Neural cell (in vitro differentiated cells): ENCODE measurements around the gene NMT1. TPM values are rescaled to one million over a fixed set of nuclear protein-coding genes. Genes with fewer than 3 reads are reported as not detected.

ENCODE experiments used
- H2AFZ ChIP-seq: fragments of 200-600, 300-800 bp; sonication (generic), shearing (Covaris generic); 2 replicates; pipeline ENCODE4 v1.6.0; 2014; ENCODE audit warnings: low read depth, mild to moderate bottlenecking, antibody characterized with exemption, low read length, moderate library complexity
- H3F3A ChIP-seq: fragments of 200-600 bp; shearing (Covaris generic); 2 replicates; pipeline ENCODE4 v1.6.1; 2016; ENCODE audit warnings: mild to moderate bottlenecking, moderate library complexity, mixed read lengths, antibody characterized with exemption, low read length; ENCODE audit not compliant: insufficient read depth, poor library complexity, severe bottlenecking
- H3K27ac ChIP-seq: fragments of 200-600, 300-800 bp; sonication (generic), shearing (Covaris generic); 2 replicates; pipeline ENCODE4 v1.5.1; 2014; ENCODE audit warnings: mild to moderate bottlenecking, low read length, moderate library complexity
- H3K27me3 ChIP-seq: fragments of 300-800, 200-600 bp; sonication (generic), shearing (Covaris generic); 2 replicates; pipeline ENCODE4 v1.6.0; 2014; ENCODE audit warnings: mild to moderate bottlenecking, low read depth, low read length, moderate library complexity; ENCODE audit not compliant: insufficient read depth
- H3K36me3 ChIP-seq: fragments of 300-800, 200-600 bp; sonication (generic), shearing (Covaris generic); 2 replicates; pipeline ENCODE4 v1.5.1; 2014; ENCODE audit warnings: mild to moderate bottlenecking, antibody characterized with exemption, low read length, moderate library complexity; ENCODE audit not compliant: insufficient read depth
- H3K4me2 ChIP-seq: fragments of 300-800, 200-600 bp; sonication (generic), shearing (Covaris generic); 2 replicates; pipeline ENCODE4 v1.6.0; 2014; ENCODE audit warnings: mild to moderate bottlenecking, low read length
- H3K4me3 ChIP-seq: fragments of 300-800, 200-600 bp; sonication (generic), shearing (Covaris generic); 2 replicates; pipeline ENCODE4 v1.5.1; 2014; ENCODE audit warnings: mild to moderate bottlenecking, low read length, moderate library complexity
- H3K79me2 ChIP-seq: fragments of 200-600 bp; shearing (Covaris generic); replicated peaks from 2 replicates; pipeline ENCODE4 v1.6.0; 2014; ENCODE audit warnings: mild to moderate bottlenecking, low read length, moderate library complexity; ENCODE audit not compliant: insufficient read depth
- H3K9ac ChIP-seq: fragments of 300-800, 200-600 bp; sonication (generic), shearing (Covaris generic); 2 replicates; pipeline ENCODE4 v1.6.1; 2016; ENCODE audit warnings: mild to moderate bottlenecking, low read length, mixed read lengths
- H3K9me2 ChIP-seq: fragments of 200-600 bp; shearing (Covaris generic); 2 replicates; pipeline ENCODE4 v1.6.1; 2016; ENCODE audit warnings: mild to moderate bottlenecking, low read length, mixed read lengths; ENCODE audit not compliant: insufficient read depth
- H3K9me3 ChIP-seq: fragments of 200-600, 300-800 bp; sonication (generic), shearing (Covaris generic); 2 replicates; pipeline ENCODE4 v1.6.1; 2016; ENCODE audit warnings: mild to moderate bottlenecking, mixed run types, low read length, moderate library complexity, mixed read lengths
- H4K20me1 ChIP-seq: fragments of 200-600 bp; shearing (Covaris generic); 2 replicates; pipeline ENCODE4 v1.6.1; 2016; ENCODE audit warnings: mild to moderate bottlenecking, mixed run types; ENCODE audit not compliant: insufficient read depth
- EP300 ChIP-seq: fragments of 450-650 bp; conservative IDR thresholded peaks from 2 replicates; pipeline ENCODE4 v1.6.1; 2014; ENCODE audit warnings: antibody characterized with exemption, mild to moderate bottlenecking, moderate library complexity; ENCODE audit not compliant: poor library complexity, severe bottlenecking
- EZH2 ChIP-seq: fragments of 200-600, 300-800 bp; shearing (Covaris generic), sonication (generic); IDR thresholded peaks from 2 replicates; pipeline ENCODE4 v1.6.1; 2014; ENCODE audit warnings: antibody characterized with exemption, low read length, borderline replicate concordance, mild to moderate bottlenecking; ENCODE audit not compliant: insufficient read depth, poor library complexity, severe bottlenecking
- MXI1 ChIP-seq: fragments of 450-650 bp; conservative IDR thresholded peaks from 2 replicates; pipeline ENCODE4 v1.6.1; 2014; ENCODE audit warnings: antibody characterized with exemption, mild to moderate bottlenecking; ENCODE audit not compliant: poor library complexity, severe bottlenecking
- POLR2AphosphoS5 ChIP-seq: IDR thresholded peaks from 2 replicates; pipeline ENCODE4 v1.6.1; 2012
- RAD21 ChIP-seq: fragments of 450-650 bp; conservative IDR thresholded peaks from 2 replicates; pipeline ENCODE4 v1.6.1; 2014; ENCODE audit warnings: antibody characterized with exemption, mild to moderate bottlenecking, moderate library complexity
- TAF1 ChIP-seq: IDR thresholded peaks from 2 replicates; pipeline ENCODE4 v1.6.1; 2012; ENCODE audit warnings: low read depth
- polyA plus RNA-seq: library from polyadenylated mRNA; depleted of rRNA; stranded (reverse); fragments of >200 nt; gene quantifications from 2 replicates; pipeline ENCODE4 v1.2.3, GENCODE V29; 2014
- TF ChIP-seq, protein P1 (sequence below): fragments of 450-650 bp; IDR thresholded peaks from 2 replicates; pipeline ENCODE4 v1.5.1; 2014; ENCODE audit warnings: antibody characterized with exemption, mild to moderate bottlenecking, moderate library complexity; ENCODE audit not compliant: poor library complexity, severe bottlenecking
- TF ChIP-seq, protein P2 (sequence below): IDR thresholded peaks from 2 replicates; pipeline ENCODE4 v1.6.1; 2012; ENCODE audit warnings: borderline replicate concordance

Gene NMT1
- polyA plus RNA-seq, 1 donor from 2014 or later = 23.4 TPM

DNA sequence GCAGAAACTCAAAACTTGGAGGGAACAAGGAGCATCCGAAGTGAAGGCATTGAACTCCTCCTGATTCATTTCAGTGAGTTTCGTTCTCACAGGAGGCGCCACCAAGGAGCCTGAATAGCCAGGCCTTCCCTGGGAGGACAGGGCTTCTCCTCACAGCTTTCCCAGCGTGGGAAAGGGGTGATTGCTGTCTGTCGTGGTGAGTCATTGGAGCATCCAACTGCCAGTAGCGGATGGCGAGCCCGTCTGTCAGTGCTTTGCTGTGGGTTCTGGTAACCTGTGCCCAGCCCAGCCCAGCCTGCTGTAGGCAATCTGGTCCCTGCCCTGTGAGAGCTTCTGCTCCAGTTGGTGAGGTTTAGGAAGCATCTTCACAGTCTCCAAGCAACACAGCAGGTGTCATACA, 42.9 kb downstream of the NMT1 start:
- no peaks in the 10 kb centered on the region for H3K9me3 ChIP-seq

DNA sequence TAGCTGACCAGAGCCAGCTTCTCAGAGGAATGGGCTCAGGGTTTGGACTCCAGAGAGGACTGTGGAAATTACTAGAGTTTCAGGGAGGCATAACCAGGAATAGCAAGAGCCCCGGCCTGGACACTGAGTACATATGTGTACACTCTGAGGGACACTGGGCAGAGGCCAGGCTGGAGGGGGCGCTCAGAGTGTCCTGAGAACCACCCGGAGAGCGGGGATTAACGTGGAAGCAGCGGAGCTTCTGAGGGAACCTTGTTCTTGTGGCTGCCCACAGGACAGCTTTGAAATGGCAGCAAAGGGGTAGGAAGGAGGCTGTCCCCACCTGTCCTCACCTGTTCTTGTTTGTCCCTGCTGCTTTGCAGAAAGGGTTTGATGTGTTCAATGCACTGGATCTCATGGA, 43.4 kb downstream of the NMT1 start:
- no peak overlapping the region for H3K27ac ChIP-seq
- no peak overlapping the region for H3K9ac ChIP-seq

More for the DNA sequence above, 42.9 kb downstream of the NMT1 start:
- H3K9ac ChIP-seq = no peak overlapping the region
- H3K4me2 ChIP-seq = no peak overlapping the region
- H3K79me2 ChIP-seq = no peaks in the 10 kb centered on the region
- no peak overlapping the region for H3K27ac ChIP-seq
- no peak for TF ChIP-seq MXI1
- TF ChIP-seq, protein P1, sequence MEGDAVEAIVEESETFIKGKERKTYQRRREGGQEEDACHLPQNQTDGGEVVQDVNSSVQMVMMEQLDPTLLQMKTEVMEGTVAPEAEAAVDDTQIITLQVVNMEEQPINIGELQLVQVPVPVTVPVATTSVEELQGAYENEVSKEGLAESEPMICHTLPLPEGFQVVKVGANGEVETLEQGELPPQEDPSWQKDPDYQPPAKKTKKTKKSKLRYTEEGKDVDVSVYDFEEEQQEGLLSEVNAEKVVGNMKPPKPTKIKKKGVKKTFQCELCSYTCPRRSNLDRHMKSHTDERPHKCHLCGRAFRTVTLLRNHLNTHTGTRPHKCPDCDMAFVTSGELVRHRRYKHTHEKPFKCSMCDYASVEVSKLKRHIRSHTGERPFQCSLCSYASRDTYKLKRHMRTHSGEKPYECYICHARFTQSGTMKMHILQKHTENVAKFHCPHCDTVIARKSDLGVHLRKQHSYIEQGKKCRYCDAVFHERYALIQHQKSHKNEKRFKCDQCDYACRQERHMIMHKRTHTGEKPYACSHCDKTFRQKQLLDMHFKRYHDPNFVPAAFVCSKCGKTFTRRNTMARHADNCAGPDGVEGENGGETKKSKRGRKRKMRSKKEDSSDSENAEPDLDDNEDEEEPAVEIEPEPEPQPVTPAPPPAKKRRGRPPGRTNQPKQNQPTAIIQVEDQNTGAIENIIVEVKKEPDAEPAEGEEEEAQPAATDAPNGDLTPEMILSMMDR = no peak
- TF ChIP-seq EZH2 = no peak
- no peak for TF ChIP-seq POLR2AphosphoS5
- TF ChIP-seq TAF1 = no peak
- no peak for TF ChIP-seq EP300
- TF ChIP-seq RAD21 = no peak
- H3F3A ChIP-seq = no peaks in the 10 kb centered on the region
- no peaks in the 10 kb centered on the region for H3K27me3 ChIP-seq
- no peaks in the 10 kb centered on the region for H4K20me1 ChIP-seq
- no peak overlapping the region for H2AFZ ChIP-seq
- no peak overlapping the region for H3K4me3 ChIP-seq
- H3K36me3 ChIP-seq = peaks cover 6% of the 10 kb centered on the region
- no peaks in the 10 kb centered on the region for H3K9me2 ChIP-seq

More for the DNA sequence above, 43.4 kb downstream of the NMT1 start:
- H3K79me2 ChIP-seq = no peaks in the 10 kb centered on the region
- no peak for TF ChIP-seq RAD21
- TF ChIP-seq, protein P2, sequence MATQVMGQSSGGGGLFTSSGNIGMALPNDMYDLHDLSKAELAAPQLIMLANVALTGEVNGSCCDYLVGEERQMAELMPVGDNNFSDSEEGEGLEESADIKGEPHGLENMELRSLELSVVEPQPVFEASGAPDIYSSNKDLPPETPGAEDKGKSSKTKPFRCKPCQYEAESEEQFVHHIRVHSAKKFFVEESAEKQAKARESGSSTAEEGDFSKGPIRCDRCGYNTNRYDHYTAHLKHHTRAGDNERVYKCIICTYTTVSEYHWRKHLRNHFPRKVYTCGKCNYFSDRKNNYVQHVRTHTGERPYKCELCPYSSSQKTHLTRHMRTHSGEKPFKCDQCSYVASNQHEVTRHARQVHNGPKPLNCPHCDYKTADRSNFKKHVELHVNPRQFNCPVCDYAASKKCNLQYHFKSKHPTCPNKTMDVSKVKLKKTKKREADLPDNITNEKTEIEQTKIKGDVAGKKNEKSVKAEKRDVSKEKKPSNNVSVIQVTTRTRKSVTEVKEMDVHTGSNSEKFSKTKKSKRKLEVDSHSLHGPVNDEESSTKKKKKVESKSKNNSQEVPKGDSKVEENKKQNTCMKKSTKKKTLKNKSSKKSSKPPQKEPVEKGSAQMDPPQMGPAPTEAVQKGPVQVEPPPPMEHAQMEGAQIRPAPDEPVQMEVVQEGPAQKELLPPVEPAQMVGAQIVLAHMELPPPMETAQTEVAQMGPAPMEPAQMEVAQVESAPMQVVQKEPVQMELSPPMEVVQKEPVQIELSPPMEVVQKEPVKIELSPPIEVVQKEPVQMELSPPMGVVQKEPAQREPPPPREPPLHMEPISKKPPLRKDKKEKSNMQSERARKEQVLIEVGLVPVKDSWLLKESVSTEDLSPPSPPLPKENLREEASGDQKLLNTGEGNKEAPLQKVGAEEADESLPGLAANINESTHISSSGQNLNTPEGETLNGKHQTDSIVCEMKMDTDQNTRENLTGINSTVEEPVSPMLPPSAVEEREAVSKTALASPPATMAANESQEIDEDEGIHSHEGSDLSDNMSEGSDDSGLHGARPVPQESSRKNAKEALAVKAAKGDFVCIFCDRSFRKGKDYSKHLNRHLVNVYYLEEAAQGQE = no peak
- H2AFZ ChIP-seq = no peak overlapping the region
- H3K4me2 ChIP-seq = no peak overlapping the region
- no peak overlapping the region for H3K4me3 ChIP-seq
- H4K20me1 ChIP-seq = no peaks in the 10 kb centered on the region
- no peaks in the 10 kb centered on the region for H3F3A ChIP-seq
- H3K9me2 ChIP-seq = no peaks in the 10 kb centered on the region
- H3K36me3 ChIP-seq = peaks cover 6% of the 10 kb centered on the region
- no peaks in the 10 kb centered on the region for H3K9me3 ChIP-seq
- no peaks in the 10 kb centered on the region for H3K27me3 ChIP-seq
